GM12872 (cell line): ENCODE data around the gene FNDC3B.

Experiments used
- CTCF ChIP-seq: IDR thresholded peaks from 3 replicates; pipeline ENCODE4 v1.5.1; 2011; ENCODE audit warnings: low read depth, mild to moderate bottlenecking, low read length, moderate library complexity; ENCODE audit not compliant: insufficient read depth

The FNDC3B gene

GRCh38 chr3:172061724-172062184 is 22.4 kb downstream of the FNDC3B start:
- no peak for TF ChIP-seq CTCF

GRCh38 chr3:172062761-172063160 is 23.4 kb downstream of the FNDC3B start:
- TF ChIP-seq CTCF, result no peak

GRCh38 chr3:172063456-172064432 is 24.4 kb downstream of the FNDC3B start:
- TF ChIP-seq CTCF, result no peak

- no peak for TF ChIP-seq CTCF
Observed at GRCh38 chr3:172065527-172065926, 26.1 kb downstream of the FNDC3B start.

- TF ChIP-seq CTCF, result no peak
Observed at GRCh38 chr3:172065967-172066762, 26.8 kb downstream of the FNDC3B start.

- no peak for TF ChIP-seq CTCF
Observed at GRCh38 chr3:172066880-172067796, 27.8 kb downstream of the FNDC3B start.
